Natural killer cell (primary cell): ENCODE data around the gene PDE4B. TPM values are rescaled to one million over a fixed set of nuclear protein-coding genes. Genes with fewer than 3 reads are reported as not detected.
"Not testable (repeated sequence)": the region's sequence is repeated elsewhere in the genome, so short reads cannot be mapped to it uniquely, and the experiment has no call there.

ENCODE experiments used
- ATAC-seq, 3 donors: fragments of 150-1000 bp in 2 of 3; fragments of 200-7000 bp in 1 of 3; cut with Tn5 transposase; 1 replicate in 1 of 3; 2 replicates in 2 of 3; pipeline ENCODE4 v1.10.0; 2021; ENCODE audit warnings: mild to moderate bottlenecking in 2 of 3, moderate library complexity in 2 of 3
- DNase-seq, 2 donors: peaks; one replicate each; pipeline versions ENCODE4 v3.0.0 to v3.0.0-alpha.2; 2013 to 2021; ENCODE audit warnings: mixed read lengths in 1 of 2
- H3K27ac ChIP-seq: one replicate; pipeline ENCODE4 v1.5.1; 2013; ENCODE audit warnings: mild to moderate bottlenecking, low read length
- H3K27me3 ChIP-seq: one replicate; pipeline ENCODE4 v1.6.1; 2013; ENCODE audit warnings: low read length; ENCODE audit not compliant: control insufficient read depth, insufficient read depth
- H3K36me3 ChIP-seq: one replicate; pipeline ENCODE4 v1.6.1; 2013; ENCODE audit warnings: low read length; ENCODE audit not compliant: control insufficient read depth, insufficient read depth
- H3K4me1 ChIP-seq: one replicate; pipeline ENCODE4 v1.6.1; 2013; ENCODE audit warnings: low read length; ENCODE audit not compliant: control insufficient read depth, insufficient read depth
- H3K4me3 ChIP-seq: one replicate; pipeline ENCODE4 v1.5.1; 2013; ENCODE audit warnings: low read length
- H3K9me3 ChIP-seq: one replicate; pipeline ENCODE4 v1.6.1; 2013; ENCODE audit warnings: low read length; ENCODE audit not compliant: control insufficient read depth, insufficient read depth
- H3K27ac Mint-ChIP-seq, 2 donors: one replicate each; pipeline ENCODE4 v1.8.0; 2022; ENCODE audit warnings: mild to moderate bottlenecking in 2 of 2, mixed read lengths in 2 of 2, moderate library complexity in 1 of 2
- H3K27me3 Mint-ChIP-seq, 2 donors: one replicate each; pipeline ENCODE4 v1.8.0; 2022; ENCODE audit warnings: low read depth in 2 of 2, mixed read lengths in 2 of 2
- H3K36me3 Mint-ChIP-seq: one replicate; pipeline ENCODE4 v1.8.0; 2022; ENCODE audit warnings: mixed read lengths
- H3K4me1 Mint-ChIP-seq, 2 donors: one replicate each; pipeline ENCODE4 v1.8.0; 2022; ENCODE audit warnings: mixed read lengths in 2 of 2
- H3K4me3 Mint-ChIP-seq: one replicate; pipeline ENCODE4 v1.8.0; 2022; ENCODE audit warnings: mild to moderate bottlenecking, moderate library complexity, mixed read lengths
- H3K9me3 Mint-ChIP-seq, 2 donors: one replicate each; pipeline ENCODE4 v1.8.0; 2022; ENCODE audit warnings: mixed read lengths in 2 of 2
- WGBS: methylation state at CpG from one replicate; pipeline ENCODE4 v1.1.7; 2013; ENCODE audit warnings: missing lambda C conversion rate; ENCODE audit not compliant: insufficient coverage; 5-methylcytosine and 5-hydroxymethylcytosine counted together
- intact Hi-C: fragments of 100-400 bp; cut with micrococcal nuclease; formaldehyde crosslinking; loops from one replicate; pipeline ENCODE4 v1.14.2; 2022
- total RNA-seq, 4 donors: library from RNA; stranded (reverse); fragments of 120-200 nt in 1 of 4; gene quantifications; one replicate each; pipeline versions ENCODE4 v1.2.3 to v1.2.4, GENCODE V29; 2013 to 2022
- TF ChIP-seq, protein P1 (sequence below): fragments of 200-600 bp; IDR thresholded peaks from one replicate; pipeline ENCODE4 v1.8.0; 2022; ENCODE audit warnings: antibody characterized with exemption

Gene PDE4B
- total RNA-seq, 3 donors from 2014 or later (not counting 1 experiment from before 2014, with no cell fraction given): 18.0 to 42.4 (median 25.5) TPM

DNA sequence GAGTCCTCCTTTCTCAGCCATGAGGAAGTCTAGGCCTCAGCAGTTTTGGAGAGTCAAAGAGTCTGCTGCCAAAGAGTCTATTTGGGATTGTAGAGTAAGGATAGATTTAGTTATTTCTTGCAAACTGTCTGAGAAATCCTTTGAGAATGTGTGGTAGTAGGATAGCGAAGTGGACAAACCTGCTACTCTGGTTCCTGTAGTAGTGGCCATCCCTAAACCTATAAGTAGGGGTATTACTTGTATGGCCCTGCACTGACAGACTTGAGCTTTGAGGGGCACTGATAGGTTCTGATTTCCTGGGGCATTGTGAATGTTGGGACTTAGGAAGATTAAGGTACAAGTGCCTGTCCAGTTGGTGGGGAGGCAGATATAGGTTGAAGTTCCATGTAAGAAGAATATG, 625.3 kb downstream of the PDE4B start:
- H3K36me3 ChIP-seq: no peaks in the 10 kb centered on the region
- no peaks in the 10 kb centered on the region for H3K27me3 Mint-ChIP-seq
- H3K27me3 ChIP-seq: no peaks in the 10 kb centered on the region
- H3K4me3 Mint-ChIP-seq: no peak overlapping the region
- DNase-seq: no peak
- H3K9me3 Mint-ChIP-seq: peaks cover 11 to 12% of the 10 kb centered on the region in 2 donors
- H3K4me3 ChIP-seq: no peak overlapping the region
- no peak overlapping the region for H3K27ac ChIP-seq
- intact Hi-C loops: no loop called here
- no peak for ATAC-seq
- 100% methylated on average over 1 of the region's 1 CpG for WGBS
- no peak overlapping the region for H3K27ac Mint-ChIP-seq
- TF ChIP-seq, protein P1, sequence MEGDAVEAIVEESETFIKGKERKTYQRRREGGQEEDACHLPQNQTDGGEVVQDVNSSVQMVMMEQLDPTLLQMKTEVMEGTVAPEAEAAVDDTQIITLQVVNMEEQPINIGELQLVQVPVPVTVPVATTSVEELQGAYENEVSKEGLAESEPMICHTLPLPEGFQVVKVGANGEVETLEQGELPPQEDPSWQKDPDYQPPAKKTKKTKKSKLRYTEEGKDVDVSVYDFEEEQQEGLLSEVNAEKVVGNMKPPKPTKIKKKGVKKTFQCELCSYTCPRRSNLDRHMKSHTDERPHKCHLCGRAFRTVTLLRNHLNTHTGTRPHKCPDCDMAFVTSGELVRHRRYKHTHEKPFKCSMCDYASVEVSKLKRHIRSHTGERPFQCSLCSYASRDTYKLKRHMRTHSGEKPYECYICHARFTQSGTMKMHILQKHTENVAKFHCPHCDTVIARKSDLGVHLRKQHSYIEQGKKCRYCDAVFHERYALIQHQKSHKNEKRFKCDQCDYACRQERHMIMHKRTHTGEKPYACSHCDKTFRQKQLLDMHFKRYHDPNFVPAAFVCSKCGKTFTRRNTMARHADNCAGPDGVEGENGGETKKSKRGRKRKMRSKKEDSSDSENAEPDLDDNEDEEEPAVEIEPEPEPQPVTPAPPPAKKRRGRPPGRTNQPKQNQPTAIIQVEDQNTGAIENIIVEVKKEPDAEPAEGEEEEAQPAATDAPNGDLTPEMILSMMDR: no peak
- H3K9me3 ChIP-seq: peaks cover 16% of the 10 kb centered on the region
- H3K4me1 Mint-ChIP-seq: no peaks in the 10 kb centered on the region
- H3K4me1 ChIP-seq: no peaks in the 10 kb centered on the region
- H3K36me3 Mint-ChIP-seq: no peaks in the 10 kb centered on the region

DNA sequence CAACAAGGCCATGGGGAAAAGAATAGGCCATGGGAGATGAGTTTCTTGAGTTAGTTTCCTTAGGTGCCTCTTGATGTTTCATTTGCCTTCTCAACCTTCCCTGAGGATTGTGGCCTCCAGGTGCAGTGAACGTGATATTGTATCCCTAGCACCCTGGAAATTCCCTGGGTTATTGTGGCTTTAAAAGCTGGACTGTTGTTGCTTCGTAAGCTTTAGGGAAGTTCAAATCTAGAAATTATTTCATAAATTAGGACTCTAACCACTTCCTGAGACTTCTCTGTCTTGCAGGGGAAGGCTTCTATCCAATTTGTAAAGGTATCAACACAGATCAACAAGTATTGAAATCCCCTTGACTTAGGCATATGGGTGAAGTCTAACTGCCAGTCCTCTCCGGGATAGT, 627.5 kb downstream of the PDE4B start:
- H3K4me1 ChIP-seq, H3K4me3 ChIP-seq, H3K36me3 ChIP-seq, H3K4me3 Mint-ChIP-seq, H3K27ac Mint-ChIP-seq, H3K27me3 Mint-ChIP-seq, ATAC-seq, DNase-seq, H3K4me1 Mint-ChIP-seq, H3K36me3 Mint-ChIP-seq, intact Hi-C loops, H3K27me3 ChIP-seq, H3K27ac ChIP-seq: not testable (repeated sequence)
- peaks cover 11 to 12% of the 10 kb centered on the region in 2 donors for H3K9me3 Mint-ChIP-seq
- WGBS: 89% methylated on average over 2 of the region's 3 CpGs
- peaks cover 16% of the 10 kb centered on the region for H3K9me3 ChIP-seq

DNA sequence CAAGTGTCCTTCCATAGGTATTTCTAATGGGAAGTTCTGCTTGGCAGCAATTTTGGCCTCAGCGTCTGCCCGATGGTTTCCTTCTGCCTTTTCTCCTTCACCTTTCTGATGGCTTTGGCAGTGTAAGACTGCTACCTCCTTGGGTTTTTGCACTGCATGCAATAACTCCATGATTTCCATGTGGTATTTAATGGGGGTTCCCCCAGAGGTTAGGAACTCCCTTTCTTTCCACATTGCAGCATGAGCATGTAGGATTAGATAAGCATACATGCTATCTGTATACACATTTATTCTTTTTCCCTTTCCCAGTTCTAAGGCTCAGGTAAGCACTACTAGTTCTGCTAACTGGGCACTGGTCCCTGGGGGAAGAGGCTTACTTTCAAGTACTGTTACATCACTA, 628.2 kb downstream of the PDE4B start:
- H3K36me3 Mint-ChIP-seq, H3K27me3 Mint-ChIP-seq, H3K4me3 Mint-ChIP-seq, H3K36me3 ChIP-seq, H3K4me1 Mint-ChIP-seq, DNase-seq, ATAC-seq, H3K4me1 ChIP-seq, H3K27ac ChIP-seq, intact Hi-C loops, H3K4me3 ChIP-seq, H3K27ac Mint-ChIP-seq, H3K27me3 ChIP-seq: not testable (repeated sequence)
- 100% methylated on average over 2 of the region's 2 CpGs for WGBS
- H3K9me3 Mint-ChIP-seq: peaks cover 9 to 12% of the 10 kb centered on the region in 2 donors
- peaks cover 16% of the 10 kb centered on the region for H3K9me3 ChIP-seq

DNA sequence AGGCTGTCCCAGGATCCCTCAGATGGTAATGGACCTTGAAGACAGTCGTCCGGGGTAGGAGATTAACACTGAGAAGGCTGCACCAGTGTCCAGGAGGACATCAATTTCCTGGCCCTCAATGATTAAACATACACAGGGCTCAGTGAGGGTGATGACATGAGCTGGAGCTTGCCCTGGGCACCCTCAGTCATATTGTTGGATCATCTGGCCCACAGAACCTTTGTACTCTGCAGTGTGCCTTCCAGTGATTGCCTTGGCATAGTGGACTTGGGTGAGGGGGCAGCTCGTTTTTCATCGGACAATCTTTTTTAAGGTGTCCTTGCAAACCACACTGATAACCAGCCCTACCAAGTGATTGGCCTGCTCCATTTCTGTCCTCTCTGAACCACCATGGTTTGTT, 630.1 kb downstream of the PDE4B start:
- no peak overlapping the region for H3K4me3 Mint-ChIP-seq
- no peak overlapping the region for H3K27ac Mint-ChIP-seq
- ATAC-seq (no peak), DNase-seq (no peak)
- peaks cover 4% of the 10 kb centered on the region for H3K9me3 ChIP-seq
- H3K4me1 ChIP-seq: peaks cover 3% of the 10 kb centered on the region
- 94% methylated on average over 4 of the region's 4 CpGs for WGBS
- intact Hi-C loops: no loop called here
- TF ChIP-seq, protein P1: no peak
- no peaks in the 10 kb centered on the region for H3K27me3 ChIP-seq
- peaks cover 9 to 10% of the 10 kb centered on the region in 2 donors for H3K9me3 Mint-ChIP-seq
- peaks cover 8 to 10% of the 10 kb centered on the region in 2 donors for H3K4me1 Mint-ChIP-seq
- H3K36me3 ChIP-seq: no peaks in the 10 kb centered on the region
- H3K36me3 Mint-ChIP-seq: no peaks in the 10 kb centered on the region
- no peak overlapping the region for H3K27ac ChIP-seq
- H3K27me3 Mint-ChIP-seq: peaks cover 0 to 3% of the 10 kb centered on the region in 2 donors
- no peak overlapping the region for H3K4me3 ChIP-seq
